Adrenal gland (tissue), 5 donors: Measurements from ENCODE around the gene CCSER1.

ENCODE experiments used
- POLR2A ChIP-seq, 2 donors: fragments of 450-650 bp; IDR thresholded peaks; one replicate each; pipeline ENCODE4 v1.6.1; 2017; ENCODE audit warnings: antibody characterized with exemption in 2 of 2, mild to moderate bottlenecking in 2 of 2, moderate library complexity in 1 of 2
- TF ChIP-seq, protein P1 (sequence below), 6 experiments: fragments of 450-650 bp in 4 of 6; fragments of 200-600 bp in 2 of 6; sonication (generic) in 1 of 6; IDR thresholded peaks; 1 replicate in 5 of 6; 2 replicates in 1 of 6; pipeline versions ENCODE4 v1.5.1 to v1.8.0; 2016 to 2021; ENCODE audit warnings: antibody characterized with exemption in 6 of 6, mild to moderate bottlenecking in 2 of 6, moderate library complexity in 1 of 6
- donor health status: DM: no; HTN: no; CAD: no.

DNA sequence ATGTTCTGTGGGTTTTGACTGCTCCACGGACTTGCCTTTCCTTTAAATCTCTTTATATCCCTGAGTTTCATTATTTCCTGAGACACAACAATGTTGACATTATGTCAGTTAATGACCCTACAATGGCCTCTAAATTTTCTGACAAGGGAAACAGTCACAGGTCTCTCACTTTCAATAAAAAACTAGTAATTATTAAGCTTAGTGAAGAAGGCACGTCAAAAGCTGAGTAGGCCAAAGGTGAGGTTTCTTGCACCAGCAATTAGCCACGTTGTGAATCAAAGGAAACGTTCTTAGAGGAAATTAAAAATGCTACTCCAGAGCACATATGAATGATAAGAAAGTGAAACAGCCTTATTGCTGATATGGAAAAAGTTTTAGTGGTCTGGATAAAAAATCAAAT is 1246.4 kb downstream of the CCSER1 start:
- TF ChIP-seq, protein P1, sequence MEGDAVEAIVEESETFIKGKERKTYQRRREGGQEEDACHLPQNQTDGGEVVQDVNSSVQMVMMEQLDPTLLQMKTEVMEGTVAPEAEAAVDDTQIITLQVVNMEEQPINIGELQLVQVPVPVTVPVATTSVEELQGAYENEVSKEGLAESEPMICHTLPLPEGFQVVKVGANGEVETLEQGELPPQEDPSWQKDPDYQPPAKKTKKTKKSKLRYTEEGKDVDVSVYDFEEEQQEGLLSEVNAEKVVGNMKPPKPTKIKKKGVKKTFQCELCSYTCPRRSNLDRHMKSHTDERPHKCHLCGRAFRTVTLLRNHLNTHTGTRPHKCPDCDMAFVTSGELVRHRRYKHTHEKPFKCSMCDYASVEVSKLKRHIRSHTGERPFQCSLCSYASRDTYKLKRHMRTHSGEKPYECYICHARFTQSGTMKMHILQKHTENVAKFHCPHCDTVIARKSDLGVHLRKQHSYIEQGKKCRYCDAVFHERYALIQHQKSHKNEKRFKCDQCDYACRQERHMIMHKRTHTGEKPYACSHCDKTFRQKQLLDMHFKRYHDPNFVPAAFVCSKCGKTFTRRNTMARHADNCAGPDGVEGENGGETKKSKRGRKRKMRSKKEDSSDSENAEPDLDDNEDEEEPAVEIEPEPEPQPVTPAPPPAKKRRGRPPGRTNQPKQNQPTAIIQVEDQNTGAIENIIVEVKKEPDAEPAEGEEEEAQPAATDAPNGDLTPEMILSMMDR (IDR thresholded peaks at IDR 0.05) = no peak
- no peak for TF ChIP-seq POLR2A (IDR thresholded peaks at IDR 0.05)
